DMS114 treated with DMSO at 0.1 percent for 48 hours (cell line): ENCODE measurements around the gene CXCL8.
"Not testable (repeated sequence)": the region's sequence is repeated elsewhere in the genome, so short reads cannot be mapped to it uniquely, and the experiment has no call there.

Experiments used
- DNase-seq: peaks from one replicate; lab custom pipeline; 2025; ENCODE audit not compliant: unreplicated experiment; lab: John Stamatoyannopoulos, UW

CXCL8 gene

GRCh38 chr4:73743281-73743680, 2.9 kb downstream of the CXCL8 start:
- no peak for DNase-seq

- no peak for DNase-seq
Measured at GRCh38 chr4:73743795-73744194, 3.4 kb downstream of the CXCL8 start.

- no peak for DNase-seq
Measured at GRCh38 chr4:73744203-73744602, 3.8 kb downstream of the CXCL8 start.

GRCh38 chr4:73750730-73751129, 10.4 kb downstream of the CXCL8 start:
- no peak for DNase-seq

- no peak for DNase-seq
Measured at GRCh38 chr4:73751166-73751565, 10.8 kb downstream of the CXCL8 start.

- DNase-seq = no peak
Measured at GRCh38 chr4:73751830-73752229, 11.5 kb downstream of the CXCL8 start.

- no peak for DNase-seq
Measured at GRCh38 chr4:73752424-73752823, 12.1 kb downstream of the CXCL8 start.

GRCh38 chr4:73753215-73753614, 12.8 kb downstream of the CXCL8 start:
- DNase-seq = no peak

- DNase-seq = no peak
Measured at GRCh38 chr4:73754934-73755333, 14.6 kb downstream of the CXCL8 start.

GRCh38 chr4:73759357-73759756, 19.0 kb downstream of the CXCL8 start:
- no peak for DNase-seq

GRCh38 chr4:73761856-73762255, 21.5 kb downstream of the CXCL8 start:
- no peak for DNase-seq

- no peak for DNase-seq
Measured at GRCh38 chr4:73762409-73762808, 22.0 kb downstream of the CXCL8 start.

- DNase-seq = no peak
Measured at GRCh38 chr4:73763877-73764276, 23.5 kb downstream of the CXCL8 start.

- DNase-seq = no peak
Measured at GRCh38 chr4:73764513-73764912, 24.1 kb downstream of the CXCL8 start.

GRCh38 chr4:73765296-73765695, 24.9 kb downstream of the CXCL8 start:
- DNase-seq = no peak

GRCh38 chr4:73770917-73771316, 30.5 kb downstream of the CXCL8 start:
- no peak for DNase-seq

GRCh38 chr4:73772363-73772762, 32.0 kb downstream of the CXCL8 start:
- DNase-seq = no peak

- not testable (repeated sequence) for DNase-seq
Measured at GRCh38 chr4:73774406-73774805, 34.0 kb downstream of the CXCL8 start.

GRCh38 chr4:73776321-73776729, 36.0 kb downstream of the CXCL8 start:
- no peak for DNase-seq

GRCh38 chr4:73777612-73778011, 37.2 kb downstream of the CXCL8 start:
- DNase-seq = no peak

GRCh38 chr4:73780243-73780642, 39.9 kb downstream of the CXCL8 start:
- no peak for DNase-seq

GRCh38 chr4:73780834-73781233, 40.5 kb downstream of the CXCL8 start:
- no peak for DNase-seq

GRCh38 chr4:73788411-73788810, 48.0 kb downstream of the CXCL8 start:
- no peak for DNase-seq
